Measurements from ENCODE around the gene B4GALT7. TPM values are rescaled to one million over a fixed set of nuclear protein-coding genes. Genes with fewer than 3 reads are reported as not detected.
"Not testable (repeated sequence)": the region's sequence is repeated elsewhere in the genome, so short reads cannot be mapped to it uniquely, and the experiment has no call there.

B4GALT7 gene
- 10 to 100 TPM; 15.4 to 16.2 TPM for total RNA-seq

DNA sequence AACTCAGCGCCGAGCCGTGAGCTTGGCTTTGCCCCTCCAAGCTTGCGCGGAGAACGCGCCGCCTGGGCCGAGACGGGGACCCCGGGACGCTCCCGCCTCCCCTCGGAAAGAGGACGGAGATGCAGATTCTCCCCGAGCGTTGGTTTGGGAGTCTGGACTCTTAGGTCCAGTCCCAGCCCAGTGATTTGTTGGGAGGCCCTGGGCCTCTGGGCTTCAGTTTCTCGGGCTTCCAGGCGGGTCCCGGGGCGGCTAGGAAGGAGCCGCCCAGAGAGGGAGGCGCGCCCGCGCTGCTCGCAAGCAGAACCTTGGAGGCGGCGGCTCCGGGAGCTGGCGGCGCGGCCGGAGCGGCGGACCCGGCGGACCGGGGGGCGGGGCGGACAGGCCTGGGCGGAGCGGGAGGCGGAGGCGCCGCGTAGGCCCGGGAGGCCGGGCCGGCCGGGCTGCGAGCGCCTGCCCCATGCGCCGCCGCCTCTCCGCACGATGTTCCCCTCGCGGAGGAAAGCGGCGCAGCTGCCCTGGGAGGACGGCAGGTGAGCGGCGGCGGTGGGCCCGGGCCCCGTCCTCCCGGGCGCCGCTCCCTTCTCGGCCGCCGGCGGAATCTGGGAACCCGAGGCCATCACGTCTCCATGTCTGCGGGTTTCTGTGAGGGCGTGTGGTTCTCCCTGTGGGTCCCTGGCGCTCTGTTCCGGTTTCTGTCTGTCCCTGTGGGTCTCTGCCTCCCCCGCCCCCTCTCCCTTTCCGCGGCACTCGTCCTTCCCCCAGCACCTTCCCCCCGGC is at the start of gene B4GALT7:
Gene B4GALT7 (plus strand): TSS at position 402 of the 777 bp plus-strand sequence. CDS start 79 bp downstream, at position 481.
- Mint-ChIP-seq H3K4me3 (peak within 1 kb of the TSS; percentile 84), H3K9me3 (no peaks in the 10 kb centered on the region), H3K4me1 (ENCODE audit: low read depth) (peaks cover 27% of the 10 kb centered on the region), H3K27me3 (no peaks in the 10 kb centered on the region), H3K36me3 (peaks cover 20% of the 10 kb centered on the region), H3K27ac (peak within 1 kb of the TSS; percentile 79)
- POLR2A ChIA-PET: interaction anchor here (0.7 to 1.2 kb wide), 3 partner anchors 9 to 248 kb away, joined by 3 to 4 read pairs (median 3); partner anchors contain the start of gene LMAN2
- intact Hi-C loops (cut with micrococcal nuclease): loop anchor here (1.0 to 10.0 kb wide), 2 partner anchors 8 to 85 kb away; partner anchors contain the start of genes DDX41 and TMED9
- CTCF ChIA-PET: interaction anchor here (0.7 kb wide), 1 partner anchor 229 kb away, joined by 4 read pairs; no protein-coding TSS in a partner anchor
- DNase-seq: peak; percentile 87

DNA sequence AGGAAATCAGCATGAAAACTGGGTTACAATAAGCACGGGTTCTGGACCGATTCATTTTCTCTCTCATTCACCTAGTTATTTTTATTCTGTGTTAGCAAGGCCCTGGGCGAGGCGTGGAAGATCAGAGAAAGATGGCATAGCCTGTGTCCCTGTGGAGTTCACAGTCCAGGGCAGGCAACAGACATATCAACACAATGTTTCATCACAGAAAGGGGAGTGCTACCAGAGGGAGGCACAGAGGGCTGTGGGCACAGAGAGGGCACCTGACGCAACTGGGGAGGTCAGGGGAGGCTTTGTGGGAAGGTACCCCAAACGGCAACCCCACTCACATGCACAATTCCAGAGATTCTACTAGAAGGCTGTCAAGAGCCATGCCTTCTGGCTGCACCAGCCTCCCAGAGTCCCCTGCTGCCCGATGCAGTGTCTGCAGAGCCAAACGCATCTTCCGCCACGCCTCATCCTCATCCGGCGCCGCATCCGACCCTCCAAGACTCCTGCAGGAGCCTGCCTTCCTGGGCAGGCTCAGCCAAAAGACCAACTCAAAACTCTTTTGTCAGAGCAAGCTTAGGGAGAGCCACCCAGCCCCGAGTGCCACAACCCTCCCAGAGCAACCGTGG is 47.0 kb upstream of the B4GALT7 start:
- no peaks in the 10 kb centered on the region for H3K9me3 Mint-ChIP-seq
- intact Hi-C loops (cut with micrococcal nuclease): loop anchor here (5.0 kb wide), 1 partner anchor 36 kb away; the partner anchor contains the start of gene DDX41
- ChIA-PET POLR2A (no interaction called here), CTCF (no interaction called here)
- no peak for DNase-seq
- no peak overlapping the region for H3K27ac Mint-ChIP-seq
- H3K27me3 Mint-ChIP-seq: no peaks in the 10 kb centered on the region
- H3K36me3 Mint-ChIP-seq: peaks cover 8% of the 10 kb centered on the region
- H3K4me3 Mint-ChIP-seq: peak overlapping the region; percentile 64
- H3K4me1 Mint-ChIP-seq (ENCODE audit: low read depth): peaks cover 38% of the 10 kb centered on the region

- CTCF ChIA-PET: no interaction called here
- POLR2A ChIA-PET: no interaction called here
- DNase-seq: peak; percentile 62
- Mint-ChIP-seq H3K9me3 (no peaks in the 10 kb centered on the region), H3K4me3 (peak overlapping the region; percentile 64), H3K4me1 (ENCODE audit: low read depth) (peaks cover 36% of the 10 kb centered on the region), H3K27ac (peak overlapping the region; percentile 5), H3K27me3 (no peaks in the 10 kb centered on the region), H3K36me3 (peaks cover 8% of the 10 kb centered on the region)
- intact Hi-C loops (cut with micrococcal nuclease): loop anchor here (1.0 to 5.0 kb wide), 2 partner anchors 37 to 38 kb away; partner anchors contain the start of genes DDX41 and TMED9
Observed at GRCh38 chr5:177553671-177554429, 46.1 kb upstream of the B4GALT7 start.

GRCh38 chr5:177554474-177555111 is 45.3 kb upstream of the B4GALT7 start, which contains the start of gene FAM193B:
Gene FAM193B, minus strand, starts transcription at chr5:177554563. Its CDS starts 105 bp downstream, at chr5:177554458.
- Mint-ChIP-seq H3K27ac (peak within 1 kb of the TSS; percentile 51), H3K36me3 (peaks cover 8% of the 10 kb centered on the region), H3K4me1 (ENCODE audit: low read depth) (peaks cover 35% of the 10 kb centered on the region), H3K9me3 (no peaks in the 10 kb centered on the region), H3K27me3 (no peaks in the 10 kb centered on the region), H3K4me3 (peak within 1 kb of the TSS; percentile 85)
- CTCF ChIA-PET: no interaction called here
- POLR2A ChIA-PET: no interaction called here
- intact Hi-C loops (cut with micrococcal nuclease): loop anchor here (1.0 to 5.0 kb wide), 2 partner anchors 37 to 38 kb away; partner anchors contain the start of genes DDX41 and TMED9
- DNase-seq: peak; percentile 98

DNA sequence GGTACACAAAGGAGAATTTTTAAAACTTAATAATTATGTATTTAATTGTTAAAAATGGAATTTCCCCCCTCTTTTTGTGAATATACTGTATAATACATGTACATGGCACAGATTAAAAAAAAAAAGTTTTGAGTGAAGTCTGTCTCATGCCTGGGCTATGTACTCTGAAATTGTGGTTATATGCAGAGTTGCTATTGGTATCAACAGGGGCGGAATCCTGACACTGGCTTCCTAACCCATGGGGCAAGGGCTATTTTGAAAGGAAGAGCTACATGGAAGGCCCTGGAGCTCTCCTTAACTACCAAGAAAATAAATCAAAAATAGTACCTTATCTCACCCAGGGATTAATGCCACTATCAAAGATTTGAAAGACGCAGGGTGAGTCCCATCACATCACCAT is 44.7 kb upstream of the B4GALT7 start:
- Mint-ChIP-seq H3K4me3 (peak overlapping the region; percentile 85), H3K27ac (no peak overlapping the region), H3K27me3 (no peaks in the 10 kb centered on the region), H3K4me1 (ENCODE audit: low read depth) (peaks cover 35% of the 10 kb centered on the region), H3K9me3 (no peaks in the 10 kb centered on the region), H3K36me3 (peaks cover 8% of the 10 kb centered on the region)
- intact Hi-C loops (cut with micrococcal nuclease): no loop called here
- no peak for DNase-seq
- CTCF ChIA-PET: interaction anchor here (0.7 kb wide), 1 partner anchor 602 kb away, joined by 4 read pairs; no protein-coding TSS in a partner anchor
- POLR2A ChIA-PET: no interaction called here

GRCh38 chr5:177555665-177556064 is 44.3 kb upstream of the B4GALT7 start:
- H3K4me3 Mint-ChIP-seq: no peak overlapping the region
- POLR2A ChIA-PET: interaction anchor here (0.6 kb wide), 1 partner anchor 33 kb away, joined by 3 read pairs; no protein-coding TSS in a partner anchor
- H3K27me3 Mint-ChIP-seq: no peaks in the 10 kb centered on the region
- H3K4me1 Mint-ChIP-seq (ENCODE audit: low read depth): peaks cover 35% of the 10 kb centered on the region
- H3K27ac Mint-ChIP-seq: no peak overlapping the region
- intact Hi-C loops (cut with micrococcal nuclease): no loop called here
- no peaks in the 10 kb centered on the region for H3K9me3 Mint-ChIP-seq
- CTCF ChIA-PET: interaction anchor here (0.6 to 0.7 kb wide), 2 partner anchors 52 to 602 kb away, joined by 3 to 4 read pairs; no protein-coding TSS in a partner anchor
- no peak for DNase-seq
- H3K36me3 Mint-ChIP-seq: peaks cover 5% of the 10 kb centered on the region

DNA sequence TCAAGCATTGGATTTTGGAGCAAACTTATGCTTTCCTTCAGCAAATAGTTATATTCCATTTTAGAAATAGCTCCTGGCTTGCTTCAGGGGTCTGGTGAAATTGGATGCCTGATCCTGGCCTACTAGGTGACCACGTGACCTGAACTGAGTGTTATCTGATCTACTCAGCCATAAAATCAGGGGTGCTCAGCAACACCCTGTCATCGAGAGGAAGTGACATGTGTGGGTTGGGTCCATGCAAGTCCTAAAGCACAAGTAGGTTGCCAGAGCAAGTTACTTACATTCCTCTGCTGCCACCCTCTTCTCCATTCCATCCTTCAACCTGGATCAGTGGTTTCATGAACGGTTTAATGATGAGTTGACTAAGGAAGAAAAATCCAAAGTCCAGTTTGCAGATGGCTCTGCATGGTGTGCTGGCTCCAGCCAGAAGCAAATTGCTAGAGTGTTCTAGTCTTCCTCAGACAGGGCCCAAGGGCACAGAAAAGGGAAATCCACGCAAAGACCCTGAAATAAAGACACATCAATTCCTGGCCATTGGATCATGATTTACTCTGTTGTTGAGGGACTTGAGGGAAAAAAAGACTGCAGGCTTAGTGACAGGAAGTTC is 42.8 kb upstream of the B4GALT7 start:
- H3K36me3 Mint-ChIP-seq: peaks cover 2% of the 10 kb centered on the region
- ChIA-PET CTCF (interaction anchor here (0.6 kb wide), 1 partner anchor 88 kb away, joined by 3 read pairs; no protein-coding TSS in a partner anchor), POLR2A (no interaction called here)
- peak; percentile 13 for DNase-seq
- peaks cover 32% of the 10 kb centered on the region for H3K4me1 Mint-ChIP-seq (ENCODE audit: low read depth)
- H3K4me3 Mint-ChIP-seq: no peak overlapping the region
- H3K27me3 Mint-ChIP-seq: no peaks in the 10 kb centered on the region
- no peaks in the 10 kb centered on the region for H3K9me3 Mint-ChIP-seq
- H3K27ac Mint-ChIP-seq: no peak overlapping the region
- intact Hi-C loops (cut with micrococcal nuclease): no loop called here

GRCh38 chr5:177557796-177558195 is 42.1 kb upstream of the B4GALT7 start:
- CTCF ChIA-PET: no interaction called here
- POLR2A ChIA-PET: no interaction called here
- Mint-ChIP-seq H3K4me1 (ENCODE audit: low read depth) (peaks cover 25% of the 10 kb centered on the region), H3K27me3 (no peaks in the 10 kb centered on the region), H3K4me3 (no peak overlapping the region), H3K36me3 (no peaks in the 10 kb centered on the region), H3K9me3 (no peaks in the 10 kb centered on the region), H3K27ac (no peak overlapping the region)
- intact Hi-C loops (cut with micrococcal nuclease): no loop called here
- DNase-seq: no peak

- CTCF ChIA-PET; H3K27me3 Mint-ChIP-seq; H3K9me3 Mint-ChIP-seq; DNase-seq; POLR2A ChIA-PET; H3K4me3 Mint-ChIP-seq; H3K36me3 Mint-ChIP-seq; H3K27ac Mint-ChIP-seq; intact Hi-C loops (cut with micrococcal nuclease): not testable (repeated sequence)
- peaks cover 18% of the 10 kb centered on the region for H3K4me1 Mint-ChIP-seq (ENCODE audit: low read depth)
Observed at GRCh38 chr5:177559446-177559941, 40.4 kb upstream of the B4GALT7 start.

- Mint-ChIP-seq H3K27ac (no peak overlapping the region), H3K9me3 (no peaks in the 10 kb centered on the region), H3K4me1 (ENCODE audit: low read depth) (no peaks in the 10 kb centered on the region), H3K4me3 (no peak overlapping the region), H3K27me3 (peaks cover 4% of the 10 kb centered on the region), H3K36me3 (no peaks in the 10 kb centered on the region)
- intact Hi-C loops (cut with micrococcal nuclease): no loop called here
- POLR2A ChIA-PET: no interaction called here
- CTCF ChIA-PET: no interaction called here
- DNase-seq: peak; percentile 16
Observed at GRCh38 chr5:177565046-177565445, 34.9 kb upstream of the B4GALT7 start.

DNA sequence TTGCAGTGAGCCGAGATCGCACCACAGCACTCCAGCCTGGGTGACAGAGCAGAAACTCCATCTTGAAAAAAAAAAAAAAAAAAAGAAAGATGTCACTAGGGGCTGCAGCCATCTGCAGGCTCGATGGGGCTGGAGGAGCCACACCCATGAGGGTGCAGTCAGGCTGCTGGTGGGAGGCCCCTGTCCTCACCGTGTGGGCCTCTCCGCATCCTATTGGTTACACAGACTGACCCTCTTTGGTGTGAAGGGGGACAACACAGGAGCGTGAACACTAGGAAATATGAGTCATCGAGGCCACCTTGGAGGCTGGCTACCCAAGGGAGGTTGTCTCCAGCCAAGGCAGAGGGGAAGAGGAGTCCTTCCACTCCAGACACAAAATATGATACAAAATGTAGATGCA is 31.6 kb upstream of the B4GALT7 start:
- Mint-ChIP-seq H3K4me1 (ENCODE audit: low read depth) (no peaks in the 10 kb centered on the region), H3K27ac (no peak overlapping the region), H3K36me3 (no peaks in the 10 kb centered on the region), H3K4me3 (no peak overlapping the region), H3K27me3 (peaks cover 4% of the 10 kb centered on the region), H3K9me3 (no peaks in the 10 kb centered on the region)
- CTCF ChIA-PET: interaction anchor here (1.1 kb wide), 1 partner anchor 43 kb away, joined by 3 read pairs; no protein-coding TSS in a partner anchor
- DNase-seq: no peak
- intact Hi-C loops (cut with micrococcal nuclease): no loop called here
- POLR2A ChIA-PET: no interaction called here
